ENCODE measurements around the gene CYP2C8.

DNA sequence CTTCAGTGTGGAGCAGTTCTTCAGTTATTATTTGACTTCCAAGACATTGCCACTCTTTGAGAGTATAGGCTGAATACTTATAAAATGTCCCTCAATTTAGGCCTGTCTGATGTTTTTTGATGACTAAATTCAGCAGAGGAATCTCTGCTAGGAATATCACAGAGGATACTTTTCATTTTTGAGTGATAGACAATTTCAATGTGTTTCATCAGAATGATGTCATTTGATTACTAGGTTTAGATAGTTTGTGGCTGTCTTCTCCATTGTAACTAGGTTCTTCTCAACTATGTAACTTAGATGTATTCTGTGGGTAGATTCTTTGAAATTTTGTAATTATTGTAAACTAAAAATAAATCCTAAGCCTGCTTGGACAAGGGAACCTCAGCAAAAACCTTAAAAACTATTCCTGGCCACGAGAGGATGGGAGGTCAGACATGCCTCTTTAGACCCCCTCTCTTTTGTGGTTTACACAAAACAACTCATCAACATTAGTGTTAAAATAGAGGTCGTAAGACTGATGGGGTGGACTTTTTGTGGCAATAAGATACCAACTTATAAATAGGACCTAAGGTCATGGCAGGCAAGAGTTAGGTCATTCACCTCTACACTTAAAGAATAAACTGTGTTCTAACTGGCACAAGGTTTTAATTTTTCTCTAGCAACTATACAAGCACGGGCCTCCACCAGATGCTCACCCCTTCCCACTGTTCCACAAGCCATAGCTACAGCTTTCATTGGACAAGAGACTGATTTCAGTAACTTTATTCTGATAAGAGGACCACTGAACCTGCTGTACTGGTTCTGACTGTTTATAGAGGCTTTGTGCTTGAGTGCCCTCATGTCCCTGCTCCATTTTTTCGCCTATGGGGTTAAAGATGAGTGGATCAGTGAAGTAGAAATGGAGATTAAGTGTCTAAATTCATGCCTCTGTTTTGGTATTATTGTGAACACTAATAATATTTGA is 33.7 kb downstream of the CYP2C8 start:
- TF ChIP-seq EZH2 (IDR thresholded peaks at IDR 0.05; ENCODE audit: borderline replicate concordance, low read depth, low read length, poor library complexity, severe bottlenecking), result no peak
- TF ChIP-seq, protein P1, sequence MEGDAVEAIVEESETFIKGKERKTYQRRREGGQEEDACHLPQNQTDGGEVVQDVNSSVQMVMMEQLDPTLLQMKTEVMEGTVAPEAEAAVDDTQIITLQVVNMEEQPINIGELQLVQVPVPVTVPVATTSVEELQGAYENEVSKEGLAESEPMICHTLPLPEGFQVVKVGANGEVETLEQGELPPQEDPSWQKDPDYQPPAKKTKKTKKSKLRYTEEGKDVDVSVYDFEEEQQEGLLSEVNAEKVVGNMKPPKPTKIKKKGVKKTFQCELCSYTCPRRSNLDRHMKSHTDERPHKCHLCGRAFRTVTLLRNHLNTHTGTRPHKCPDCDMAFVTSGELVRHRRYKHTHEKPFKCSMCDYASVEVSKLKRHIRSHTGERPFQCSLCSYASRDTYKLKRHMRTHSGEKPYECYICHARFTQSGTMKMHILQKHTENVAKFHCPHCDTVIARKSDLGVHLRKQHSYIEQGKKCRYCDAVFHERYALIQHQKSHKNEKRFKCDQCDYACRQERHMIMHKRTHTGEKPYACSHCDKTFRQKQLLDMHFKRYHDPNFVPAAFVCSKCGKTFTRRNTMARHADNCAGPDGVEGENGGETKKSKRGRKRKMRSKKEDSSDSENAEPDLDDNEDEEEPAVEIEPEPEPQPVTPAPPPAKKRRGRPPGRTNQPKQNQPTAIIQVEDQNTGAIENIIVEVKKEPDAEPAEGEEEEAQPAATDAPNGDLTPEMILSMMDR (conservative IDR thresholded peaks at IDR 0.05; ENCODE audit: low read depth, low read length), result no peak
